WERI-Rb-1 (cell line): ENCODE data around the gene IFIT3.
"Not testable (repeated sequence)": the region's sequence is repeated elsewhere in the genome, so short reads cannot be mapped to it uniquely, and the experiment has no call there.

Experiments used
- DNase-seq: peaks from one replicate; pipeline ENCODE4 v3.0.0-alpha.2; 2020
- H3K27ac ChIP-seq: fragments of 250-450 bp; sonication (Bioruptor Pico); 2 replicates; pipeline ENCODE4 v1.5.1; 2020; ENCODE audit warnings: mild to moderate bottlenecking, moderate library complexity
- H3K27me3 ChIP-seq: fragments of 250-450 bp; sonication (Bioruptor Pico); 2 replicates; pipeline ENCODE4 v1.5.1; 2021; ENCODE audit warnings: mild to moderate bottlenecking, low read depth, moderate library complexity; ENCODE audit not compliant: insufficient read depth, severe bottlenecking
- H3K36me3 ChIP-seq: fragments of 250-450 bp; sonication (Bioruptor Pico); 2 replicates; pipeline ENCODE4 v1.5.1; 2020; ENCODE audit warnings: mild to moderate bottlenecking, moderate library complexity
- H3K4me3 ChIP-seq: 2 replicates; pipeline ENCODE4 v1.5.1; 2011; ENCODE audit warnings: low read depth, mild to moderate bottlenecking, control low read depth, low read length
- H3K9me3 ChIP-seq: fragments of 250-450 bp; sonication (Bioruptor Pico); 2 replicates; pipeline ENCODE4 v1.5.1; 2021; ENCODE audit warnings: mild to moderate bottlenecking, moderate library complexity; ENCODE audit not compliant: severe bottlenecking
- TF ChIP-seq, protein P1 (sequence below): IDR thresholded peaks from 2 replicates; pipeline ENCODE4 v1.5.1; 2011; ENCODE audit warnings: low read depth, mild to moderate bottlenecking, control low read depth, inconsistent platforms, low read length

Gene IFIT3

DNA sequence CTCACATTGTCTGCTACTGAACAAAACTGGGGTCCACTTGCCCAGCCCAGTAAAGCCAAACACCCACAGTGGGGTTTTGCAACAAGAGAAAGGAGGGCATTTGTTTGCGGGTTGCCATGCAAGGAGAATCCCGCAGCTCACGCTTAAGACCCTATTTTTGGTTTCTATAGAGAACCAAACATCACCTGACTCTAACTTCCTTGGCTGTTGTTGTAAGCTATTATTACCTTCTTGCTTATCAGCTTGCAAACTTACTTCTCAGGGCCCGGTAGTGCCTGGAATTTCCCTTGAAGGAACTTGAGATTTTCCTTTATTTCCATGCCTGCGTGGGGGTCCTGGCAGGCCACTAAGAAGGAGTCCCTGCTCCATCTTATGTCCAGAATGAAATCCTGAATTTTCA lies 20.7 kb downstream of the IFIT3 start:
- H3K9me3 ChIP-seq: no peaks in the 10 kb centered on the region
- H3K27me3 ChIP-seq: no peaks in the 10 kb centered on the region
- H3K27ac ChIP-seq: no peak overlapping the region
- TF ChIP-seq, protein P1, sequence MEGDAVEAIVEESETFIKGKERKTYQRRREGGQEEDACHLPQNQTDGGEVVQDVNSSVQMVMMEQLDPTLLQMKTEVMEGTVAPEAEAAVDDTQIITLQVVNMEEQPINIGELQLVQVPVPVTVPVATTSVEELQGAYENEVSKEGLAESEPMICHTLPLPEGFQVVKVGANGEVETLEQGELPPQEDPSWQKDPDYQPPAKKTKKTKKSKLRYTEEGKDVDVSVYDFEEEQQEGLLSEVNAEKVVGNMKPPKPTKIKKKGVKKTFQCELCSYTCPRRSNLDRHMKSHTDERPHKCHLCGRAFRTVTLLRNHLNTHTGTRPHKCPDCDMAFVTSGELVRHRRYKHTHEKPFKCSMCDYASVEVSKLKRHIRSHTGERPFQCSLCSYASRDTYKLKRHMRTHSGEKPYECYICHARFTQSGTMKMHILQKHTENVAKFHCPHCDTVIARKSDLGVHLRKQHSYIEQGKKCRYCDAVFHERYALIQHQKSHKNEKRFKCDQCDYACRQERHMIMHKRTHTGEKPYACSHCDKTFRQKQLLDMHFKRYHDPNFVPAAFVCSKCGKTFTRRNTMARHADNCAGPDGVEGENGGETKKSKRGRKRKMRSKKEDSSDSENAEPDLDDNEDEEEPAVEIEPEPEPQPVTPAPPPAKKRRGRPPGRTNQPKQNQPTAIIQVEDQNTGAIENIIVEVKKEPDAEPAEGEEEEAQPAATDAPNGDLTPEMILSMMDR: no peak
- H3K4me3 ChIP-seq: no peak overlapping the region
- DNase-seq: no peak
- H3K36me3 ChIP-seq: no peaks in the 10 kb centered on the region

DNA sequence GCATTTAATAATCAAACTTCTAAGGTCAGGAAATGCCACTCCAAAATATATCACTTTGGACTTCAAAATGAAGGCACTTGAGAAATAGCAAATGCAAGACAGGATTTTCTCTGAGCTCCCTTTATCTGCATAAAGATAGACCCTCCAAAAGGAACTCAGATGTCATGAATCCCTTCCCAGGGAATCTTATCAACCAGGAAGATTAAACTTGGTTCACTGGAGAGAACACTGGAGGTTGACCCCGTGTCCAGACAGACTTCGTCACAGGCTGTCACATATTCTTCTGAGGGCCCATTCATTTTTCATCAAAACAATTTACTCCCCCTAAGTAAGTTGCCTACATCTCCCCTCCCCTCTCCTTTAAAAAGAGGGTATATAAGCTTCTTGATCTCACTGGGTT lies 21.2 kb downstream of the IFIT3 start:
- Histone ChIP-seq H3K27me3 (no peaks in the 10 kb centered on the region), H3K4me3 (no peak overlapping the region), H3K9me3 (no peaks in the 10 kb centered on the region), H3K36me3 (no peaks in the 10 kb centered on the region), H3K27ac (no peak overlapping the region)
- TF ChIP-seq, protein P1: no peak
- DNase-seq: no peak

DNA sequence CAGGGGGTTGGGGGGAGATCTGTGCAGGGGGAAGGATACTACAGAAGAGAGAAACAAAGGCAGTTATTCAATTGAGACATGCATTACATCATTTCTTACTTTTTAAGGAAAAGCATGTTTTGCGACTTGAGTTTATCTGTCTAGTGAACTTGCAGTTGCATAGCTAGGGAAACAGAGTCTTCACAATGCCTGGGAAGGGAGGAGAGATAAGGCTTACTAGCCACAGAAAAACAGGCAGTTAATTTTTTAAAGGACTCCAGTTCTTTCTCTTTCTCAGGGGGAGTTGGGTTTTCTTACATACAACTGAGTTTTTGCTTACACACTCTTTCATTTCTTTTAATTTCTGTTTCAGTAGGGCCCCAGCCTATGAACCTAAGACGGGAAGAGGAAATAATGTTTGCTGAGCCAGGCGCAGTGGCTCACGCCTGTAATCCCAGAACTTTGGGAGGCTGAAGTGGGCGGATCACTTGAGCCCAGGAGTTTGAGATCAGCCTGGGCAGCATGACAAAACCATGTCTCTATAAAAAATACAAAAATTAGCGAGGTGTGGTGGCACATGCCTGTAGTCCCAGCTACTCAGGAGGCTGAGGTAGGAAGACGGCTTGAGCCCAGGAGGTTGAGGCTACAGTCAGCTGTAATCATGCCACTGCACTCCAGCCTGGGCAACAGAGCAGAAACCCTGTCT lies 23.0 kb downstream of the IFIT3 start:
- H3K4me3 ChIP-seq, H3K36me3 ChIP-seq, H3K27ac ChIP-seq, H3K9me3 ChIP-seq, DNase-seq, H3K27me3 ChIP-seq: not testable (repeated sequence)

DNA sequence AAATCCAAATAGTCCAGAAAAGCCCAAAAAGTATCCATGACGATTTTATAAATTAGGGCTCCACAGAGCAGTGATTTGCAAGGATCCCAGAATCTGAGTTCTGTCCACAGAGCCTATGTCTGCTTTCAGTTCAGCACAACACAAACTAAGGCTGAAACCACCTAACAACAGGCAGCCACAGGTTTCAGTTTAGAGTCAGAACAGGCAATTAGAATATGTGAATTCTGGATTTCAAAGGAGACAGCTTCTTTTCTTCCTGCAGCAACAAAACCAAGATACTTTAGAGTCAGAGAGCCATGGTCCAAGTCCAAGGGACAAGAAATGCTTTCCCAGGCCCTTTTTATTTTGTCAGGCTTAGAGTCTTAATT lies 23.6 kb downstream of the IFIT3 start:
- no peak overlapping the region for H3K27ac ChIP-seq
- TF ChIP-seq, protein P1: no peak
- no peak overlapping the region for H3K4me3 ChIP-seq
- no peaks in the 10 kb centered on the region for H3K36me3 ChIP-seq
- no peaks in the 10 kb centered on the region for H3K9me3 ChIP-seq
- no peaks in the 10 kb centered on the region for H3K27me3 ChIP-seq
- DNase-seq: no peak

DNA sequence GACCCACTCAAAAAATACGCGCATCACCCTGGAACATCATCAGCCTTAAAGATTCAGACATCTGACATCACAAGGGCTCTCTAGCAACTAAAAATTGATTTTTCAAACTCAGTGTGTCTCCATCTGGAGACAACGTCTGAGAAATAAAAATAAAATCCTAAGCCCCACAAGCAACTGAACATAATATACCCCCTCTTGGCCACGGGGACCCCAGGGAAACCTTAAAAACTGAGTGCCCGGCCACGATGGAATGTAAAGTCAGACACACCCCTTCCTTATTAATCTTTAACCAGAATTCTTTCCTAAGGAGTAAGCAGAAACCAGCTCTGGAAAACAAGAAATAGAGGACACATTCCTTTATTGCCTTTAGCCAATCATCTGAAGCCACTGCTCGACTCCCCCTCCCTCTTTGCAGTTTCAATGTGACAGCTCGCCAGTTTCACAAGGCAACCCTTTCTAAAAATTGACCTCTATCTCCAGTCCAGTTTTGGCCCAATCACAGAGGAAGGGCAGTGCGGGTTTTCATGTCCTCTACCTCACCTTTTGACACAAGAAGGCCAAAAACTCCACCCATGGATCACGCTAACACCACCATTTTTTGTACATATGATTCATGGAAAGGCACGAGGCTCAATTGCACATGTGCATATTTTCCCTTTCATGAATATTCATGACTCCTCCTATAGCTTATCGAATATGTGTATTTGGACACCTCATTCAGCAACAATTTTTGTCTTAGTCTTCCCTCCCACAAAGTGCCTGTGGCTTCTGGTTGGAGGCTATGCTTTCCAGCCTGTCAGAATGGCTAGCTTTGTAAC lies 24.2 kb downstream of the IFIT3 start:
- H3K27me3 ChIP-seq: no peaks in the 10 kb centered on the region
- DNase-seq: no peak
- TF ChIP-seq, protein P1: no peak
- no peak overlapping the region for H3K4me3 ChIP-seq
- no peak overlapping the region for H3K27ac ChIP-seq
- no peaks in the 10 kb centered on the region for H3K36me3 ChIP-seq
- no peaks in the 10 kb centered on the region for H3K9me3 ChIP-seq

DNA sequence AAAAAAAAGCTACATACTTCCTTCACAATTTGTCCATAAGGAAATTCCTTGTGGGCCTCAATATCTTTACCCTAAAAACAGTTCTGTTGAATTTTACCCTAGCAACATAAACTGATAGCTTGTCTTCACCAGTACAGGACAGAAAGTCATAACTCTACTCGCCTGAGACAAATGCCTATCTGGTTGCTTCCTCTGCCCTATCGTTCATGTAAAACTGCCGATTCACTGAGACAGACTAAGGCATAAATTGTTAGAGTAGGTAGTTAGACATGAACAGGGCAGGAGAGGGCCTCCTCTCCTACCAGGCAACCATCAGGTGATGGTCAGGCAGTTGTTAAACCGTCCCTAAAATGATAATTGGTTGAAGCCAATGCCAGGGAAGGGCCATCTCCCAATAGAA lies 25.0 kb downstream of the IFIT3 start:
- TF ChIP-seq, protein P1: no peak
- no peak overlapping the region for H3K27ac ChIP-seq
- no peaks in the 10 kb centered on the region for H3K36me3 ChIP-seq
- H3K9me3 ChIP-seq: no peaks in the 10 kb centered on the region
- H3K4me3 ChIP-seq: no peak overlapping the region
- no peaks in the 10 kb centered on the region for H3K27me3 ChIP-seq
- DNase-seq: no peak
